ENCODE data around the gene EIF1.

DNA sequence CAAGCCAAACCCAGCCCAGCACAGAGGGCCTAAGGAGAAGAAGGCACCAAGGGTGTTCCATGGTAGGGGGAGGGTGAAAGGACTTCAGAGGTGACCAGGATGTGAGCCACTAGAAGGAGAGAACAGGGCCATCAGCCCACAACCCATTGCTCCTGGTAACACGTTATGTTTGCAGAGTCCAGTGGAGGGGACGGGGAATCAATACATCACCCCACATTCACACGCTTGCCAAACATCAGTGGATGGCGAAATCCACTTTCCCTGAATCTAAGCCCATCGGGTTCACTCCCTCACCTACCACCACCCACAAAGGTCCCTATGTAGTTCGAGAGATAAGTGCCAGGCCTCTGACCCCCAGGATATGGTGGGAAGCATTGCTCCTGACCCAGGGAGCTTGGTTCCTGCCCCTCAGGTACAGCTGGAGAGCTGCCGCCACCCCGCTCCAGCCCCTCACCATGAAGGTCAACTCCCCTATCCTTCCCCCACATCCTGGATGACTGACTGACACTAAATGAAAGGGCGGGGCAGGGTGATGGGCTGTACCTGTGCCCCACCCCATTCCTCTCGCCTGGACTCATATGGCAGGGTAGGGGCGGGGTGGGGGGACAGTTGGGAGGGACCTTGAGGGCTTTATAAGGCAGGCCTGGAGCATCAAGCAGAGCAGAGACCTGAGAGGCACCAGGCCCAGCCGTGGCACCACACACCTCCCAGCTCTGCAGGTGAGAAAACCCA lies 23.1 kb downstream of the EIF1 start, which contains the start of gene GAST:
- no peak for TF ChIP-seq CTCF (IDR thresholded peaks at IDR 0.05; ENCODE audit: control extremely low read depth in 1 of 3, insufficient read depth in 1 of 3, low read depth in 1 of 3, low read length in 3 of 3)
- no peak for TF ChIP-seq POLR2AphosphoS5 (IDR thresholded peaks at IDR 0.05; ENCODE audit: low read depth, low read length)
- TF ChIP-seq CBX5 (IDR thresholded peaks at IDR 0.05; ENCODE audit: low read depth, low read length): no peak
- TF ChIP-seq RFX5 (IDR thresholded peaks at IDR 0.05; ENCODE audit: borderline replicate concordance, low read depth, low read length): no peak
